HG03097 (cell line): ENCODE measurements around the gene RGL3.
"Not testable (repeated sequence)": the region's sequence is repeated elsewhere in the genome, so short reads cannot be mapped to it uniquely, and the experiment has no call there.

Source experiments
- ATAC-seq: cut with Tn5 transposase; IDR thresholded peaks from one replicate; pipeline ENCODE4 v1.9.1; 2021; ENCODE audit not compliant: unreplicated experiment, low FRiP score

The RGL3 gene

GRCh38 chr19:11418549-11419506 is at the start of gene RGL3:
Gene RGL3, minus strand, starts transcription at chr19:11419314. Its CDS starts 36 bp downstream, at chr19:11419278.
- ATAC-seq = no peak

DNA sequence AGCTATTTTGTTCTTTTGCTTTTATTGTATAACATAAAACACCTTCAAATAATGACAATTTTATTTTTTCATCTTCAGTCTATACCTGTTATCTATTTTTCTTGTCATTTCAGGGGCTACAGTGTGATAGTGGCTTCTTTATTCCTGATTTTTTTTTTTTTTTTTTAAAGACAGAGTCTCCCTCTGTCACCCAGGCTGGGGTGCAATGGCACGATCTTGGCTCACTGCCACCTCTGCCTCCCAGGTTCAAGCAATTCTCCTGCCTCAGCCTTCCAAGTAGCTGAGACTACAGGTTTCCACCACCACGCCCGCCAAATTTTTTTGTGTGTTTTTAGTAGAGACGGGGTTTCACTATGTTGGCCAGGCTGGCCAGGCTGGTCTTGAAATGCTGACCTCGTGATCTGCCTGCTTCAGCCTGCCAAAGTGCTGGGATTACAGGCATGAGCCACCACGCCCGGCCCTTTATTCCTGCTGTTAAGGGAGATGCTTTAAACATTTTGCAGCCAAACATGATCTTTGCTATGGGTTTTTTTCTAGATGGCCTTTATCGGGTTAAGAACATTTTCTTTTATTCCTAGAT is 49.2 kb upstream of the RGL3 start:
- not testable (repeated sequence) for ATAC-seq

DNA sequence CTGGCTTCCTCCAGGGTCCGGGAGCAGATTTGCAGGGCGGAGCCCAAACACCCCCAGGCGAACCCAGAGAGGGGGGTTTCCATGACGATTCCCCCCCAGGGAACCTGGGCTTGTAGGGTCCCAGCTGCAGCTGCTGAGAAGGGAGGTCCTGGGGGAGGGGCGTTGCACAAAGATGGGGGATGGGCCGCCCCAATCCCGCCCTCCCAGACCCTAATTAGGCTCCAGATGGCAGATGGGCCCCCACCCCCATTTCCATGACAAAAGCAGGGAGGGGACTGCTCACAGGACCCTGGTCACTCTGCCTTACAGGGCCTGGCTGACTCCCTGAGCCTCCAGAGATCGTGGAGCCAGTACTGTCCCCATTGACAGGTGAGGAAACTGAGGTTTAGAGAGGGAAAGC is 46.5 kb upstream of the RGL3 start:
- ATAC-seq = no peak

DNA sequence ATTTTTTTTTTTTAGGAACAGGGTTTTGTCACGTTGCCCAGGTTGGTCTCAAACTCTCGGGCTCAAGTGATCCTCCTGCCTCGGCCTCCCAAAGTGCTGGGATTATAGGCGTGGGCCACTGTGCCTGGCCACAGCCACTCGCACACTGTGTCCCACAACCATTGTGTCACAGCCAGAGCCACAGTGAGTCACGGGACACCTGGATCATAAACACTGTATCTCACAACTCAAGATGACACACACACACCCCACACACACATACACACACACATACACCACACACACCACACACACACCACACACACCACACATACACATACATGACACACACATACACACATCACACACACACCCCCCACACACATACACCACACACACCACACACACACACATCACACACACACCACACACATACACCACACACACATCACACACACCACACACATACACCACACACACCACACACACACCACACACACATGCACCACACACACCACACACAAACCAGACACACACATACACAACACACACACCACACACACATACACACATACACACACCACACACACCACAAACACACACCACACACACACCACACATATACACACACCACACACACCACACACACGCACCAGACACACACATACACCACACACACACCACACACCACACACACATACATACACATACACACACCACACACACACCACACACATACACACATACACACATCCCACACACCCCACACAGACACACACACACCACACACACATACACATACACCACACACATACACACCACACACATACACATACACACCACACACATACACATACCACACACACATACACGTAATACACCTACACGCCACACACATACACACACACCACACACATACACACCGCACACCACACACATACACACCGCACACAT is 45.5 kb upstream of the RGL3 start:
- no peak for ATAC-seq

GRCh38 chr19:11463391-11463790 is 44.3 kb upstream of the RGL3 start:
- no peak for ATAC-seq

DNA sequence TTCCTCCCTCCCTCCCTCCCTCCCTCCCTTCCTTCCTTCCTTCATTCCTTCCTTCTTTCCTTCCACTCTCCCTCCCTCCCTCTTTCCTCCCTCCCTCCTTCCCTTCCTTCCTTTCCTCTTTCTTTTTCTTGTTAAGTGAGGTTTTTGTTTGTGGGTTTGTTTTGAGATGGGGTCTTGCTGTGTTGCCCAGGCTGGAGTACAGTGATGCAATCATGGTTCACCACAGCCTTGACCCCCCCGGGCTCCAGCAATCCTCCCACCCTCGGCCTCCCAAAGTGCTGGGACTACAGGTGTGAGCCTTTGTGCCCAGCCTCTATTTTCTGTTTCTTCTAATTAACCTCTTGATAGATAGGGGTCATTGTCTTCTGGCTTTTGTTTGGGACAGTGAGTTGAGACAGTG is 42.3 kb upstream of the RGL3 start:
- no peak for ATAC-seq

DNA sequence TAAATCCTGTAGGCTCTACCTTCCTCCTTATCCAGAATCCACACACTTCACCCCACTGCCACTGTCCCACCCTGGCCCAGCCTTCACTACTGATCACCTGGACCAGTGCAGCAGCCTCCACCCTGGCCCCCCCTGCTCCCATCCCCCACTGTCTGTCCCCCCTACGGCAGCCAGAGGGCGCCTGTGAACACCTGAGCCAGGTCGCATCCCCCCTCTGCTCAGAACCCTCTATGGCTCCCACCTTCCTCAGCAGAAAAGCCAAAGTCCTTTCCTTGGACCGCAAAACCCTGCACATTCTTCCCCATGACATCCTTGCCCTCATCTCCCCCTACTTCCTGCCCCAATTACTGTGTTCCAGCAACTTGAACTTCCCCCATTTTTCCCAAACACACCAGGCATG is 41.1 kb upstream of the RGL3 start:
- no peak for ATAC-seq

DNA sequence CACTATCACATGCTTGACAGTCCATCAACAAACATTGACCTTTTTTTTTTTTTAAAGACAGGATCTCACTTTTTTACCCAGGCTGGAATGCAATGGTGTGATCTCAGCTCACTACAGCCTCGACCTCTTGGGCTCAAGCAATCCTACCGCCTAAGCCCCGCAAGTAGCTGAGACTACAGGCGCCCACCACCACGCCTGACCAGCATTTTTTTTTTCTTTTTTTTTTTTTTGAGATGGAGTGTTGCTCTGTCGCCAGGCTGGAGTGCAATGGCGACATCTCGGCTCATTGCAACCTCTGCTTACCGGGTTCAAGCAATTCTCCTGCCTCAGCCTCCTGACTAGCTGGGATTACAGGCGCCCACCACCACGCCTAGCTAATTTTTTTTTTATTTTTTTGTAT is 39.8 kb upstream of the RGL3 start:
- ATAC-seq = not testable (repeated sequence)

GRCh38 chr19:11458236-11458900 is 39.3 kb upstream of the RGL3 start:
- ATAC-seq = no peak

DNA sequence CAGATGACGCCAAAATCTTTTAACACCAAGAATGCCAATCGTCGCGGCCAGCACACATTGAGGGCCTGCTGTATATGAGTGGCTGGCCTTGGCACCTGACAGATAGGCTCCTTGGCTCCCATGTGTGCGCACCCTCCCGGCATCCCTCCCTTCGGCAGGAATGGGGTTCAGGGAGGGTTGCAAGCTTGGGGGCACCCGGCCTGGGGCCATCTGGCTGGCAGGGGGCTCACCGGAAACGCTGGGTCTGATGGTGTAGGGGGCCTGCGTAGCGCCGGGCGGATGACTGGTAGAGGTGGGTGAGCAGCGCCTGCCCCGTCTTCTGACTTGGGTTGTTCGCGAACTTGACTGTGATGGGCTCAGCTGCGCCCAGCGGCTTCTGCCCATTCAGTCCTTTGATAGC is 38.7 kb upstream of the RGL3 start:
- ATAC-seq = no peak

DNA sequence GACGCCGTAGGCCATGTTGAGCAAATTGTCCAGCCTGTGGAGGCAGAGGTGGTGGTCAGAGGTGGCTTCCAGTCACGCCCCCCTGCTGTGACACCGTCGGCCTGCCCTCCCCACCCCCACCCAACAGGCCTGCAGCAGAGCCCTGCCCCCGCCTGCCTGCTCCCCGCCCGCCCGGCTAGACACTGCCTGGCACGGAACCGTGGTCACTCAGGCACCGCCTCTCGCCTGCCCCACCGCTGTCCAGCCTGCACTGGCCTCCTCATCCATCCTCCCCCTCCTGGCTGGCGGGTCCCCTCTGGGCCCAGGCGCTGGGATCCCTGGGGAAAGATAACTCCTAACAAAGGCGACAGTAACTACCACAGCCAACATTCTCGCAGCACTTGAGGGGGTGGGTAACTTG is 38.0 kb upstream of the RGL3 start:
- no peak for ATAC-seq

GRCh38 chr19:11456659-11457058 is 37.5 kb upstream of the RGL3 start:
- ATAC-seq = no peak

GRCh38 chr19:11455233-11455554 is 36.1 kb upstream of the RGL3 start:
- not testable (repeated sequence) for ATAC-seq

DNA sequence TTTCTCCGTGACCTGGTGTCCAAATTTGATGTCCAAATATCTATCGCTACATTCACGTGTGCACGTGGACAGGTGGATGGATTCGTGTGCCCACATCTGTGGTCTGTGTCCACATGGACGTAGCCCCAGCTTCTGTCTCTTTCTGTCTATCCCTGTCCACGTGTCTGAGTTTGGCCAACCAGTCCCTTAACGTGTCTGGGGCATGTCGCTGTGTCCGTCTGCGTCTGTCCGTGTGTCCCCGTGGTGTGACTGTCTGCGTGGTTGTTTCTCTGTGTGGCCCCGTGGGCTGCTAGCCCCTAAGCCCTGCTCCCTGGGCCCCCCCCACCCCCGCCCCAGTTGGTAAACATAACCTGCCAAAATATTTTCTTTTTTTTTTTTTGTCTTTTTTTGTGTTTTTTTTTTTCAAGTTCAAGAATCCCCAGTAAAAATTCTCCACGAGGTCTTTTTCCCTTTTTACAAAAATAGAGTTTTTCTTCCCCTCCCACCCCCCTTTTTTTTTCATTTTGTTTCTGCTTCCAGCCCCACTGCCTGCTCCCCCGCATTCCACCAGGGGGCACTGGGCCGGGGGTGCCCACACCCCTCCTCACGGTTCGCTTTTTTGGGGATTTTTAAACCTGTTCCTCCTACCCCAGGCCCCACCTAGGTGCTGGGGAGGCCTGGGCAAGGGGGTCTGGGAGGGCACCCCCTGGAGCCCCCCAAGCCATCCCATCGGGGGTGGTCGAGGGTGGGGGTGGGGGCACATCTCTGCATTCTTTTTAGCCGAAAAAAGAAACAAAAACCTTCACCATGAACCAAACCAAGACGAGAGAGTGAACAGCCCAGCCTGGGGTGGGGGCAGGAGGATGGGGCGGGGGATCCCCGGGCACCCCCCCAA is 34.6 kb upstream of the RGL3 start:
- ATAC-seq = no peak

GRCh38 chr19:11452620-11453310 is 33.7 kb upstream of the RGL3 start:
- no peak for ATAC-seq

DNA sequence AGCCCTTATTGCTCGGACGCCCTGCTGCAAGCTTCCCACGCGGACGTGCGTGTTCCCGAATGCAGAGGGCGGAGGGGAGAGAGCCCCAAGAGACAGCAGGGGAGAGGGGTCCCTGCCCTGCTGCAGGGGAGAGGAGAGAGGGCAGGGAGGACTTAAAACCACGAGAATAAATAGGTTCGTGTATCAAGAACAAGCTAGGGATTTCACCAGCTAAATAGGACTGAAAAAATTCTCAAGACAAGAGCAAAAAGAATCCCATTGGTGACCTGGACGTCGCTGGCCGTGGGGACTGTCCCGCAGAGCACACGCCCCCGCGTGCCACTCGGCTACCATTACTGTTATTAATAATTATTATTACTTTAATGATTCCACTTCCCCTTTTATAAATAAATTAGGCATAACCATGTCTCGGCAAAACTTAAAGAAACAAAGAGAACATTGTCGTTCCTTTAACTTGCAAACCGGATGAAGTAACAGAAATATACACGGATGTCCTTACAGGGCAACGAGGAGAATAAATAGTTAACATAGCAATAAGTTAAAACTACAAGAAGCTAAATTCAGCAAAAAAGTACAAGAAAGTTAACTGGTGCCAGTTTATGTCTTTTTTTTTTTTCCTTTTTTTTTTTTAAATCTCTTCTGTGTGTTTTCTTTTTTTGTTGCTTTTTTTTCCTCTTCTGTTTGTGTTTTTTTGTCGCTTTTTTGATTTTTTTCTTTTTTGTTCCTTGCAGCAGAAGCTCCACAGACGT is 32.9 kb upstream of the RGL3 start:
- ATAC-seq = no peak

DNA sequence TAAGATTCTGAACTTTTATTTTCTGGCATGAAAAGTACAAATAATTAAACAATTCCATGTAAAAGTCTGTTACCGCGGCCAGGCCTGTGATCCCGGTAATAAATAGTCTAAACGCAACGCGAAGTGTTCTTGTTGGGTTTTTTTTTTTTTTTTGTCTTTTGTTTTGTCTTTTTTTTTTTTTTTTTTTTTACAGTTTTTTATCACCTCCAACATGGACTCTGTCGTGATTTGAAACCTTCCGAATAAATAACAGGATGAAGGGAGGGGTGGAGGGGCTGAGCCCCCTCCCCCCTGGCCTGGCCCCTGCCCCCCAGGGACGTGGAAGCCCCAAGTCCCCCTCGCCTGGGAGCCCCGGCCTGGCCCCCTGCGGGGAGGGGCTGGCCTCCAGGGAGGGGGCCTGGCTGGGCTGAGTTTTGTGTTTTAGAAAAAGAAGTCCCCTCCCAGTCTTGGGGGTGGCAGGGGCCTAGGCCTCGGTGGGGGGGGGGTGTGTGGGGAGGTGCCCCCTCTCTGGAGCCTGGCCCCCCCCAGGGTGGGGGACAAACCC is 32.3 kb upstream of the RGL3 start:
- ATAC-seq = no peak
